Psoas muscle (tissue), 8 donors: ENCODE data around the gene NET1. TPM values are rescaled to one million over a fixed set of nuclear protein-coding genes. Genes with fewer than 3 reads are reported as not detected.
"Not testable (repeated sequence)": the region's sequence is repeated elsewhere in the genome, so short reads cannot be mapped to it uniquely, and the experiment has no call there.

ENCODE experiments used
- ATAC-seq, 4 donors: fragments of 200-7000 bp; cut with Tn5 transposase; one replicate each; pipeline ENCODE4 v1.9.1; 2020; ENCODE audit warnings: moderate library complexity in 3 of 4, mild to moderate bottlenecking in 2 of 4
- DNase-seq, 2 donors: peaks; one replicate each; pipeline ENCODE4 v3.0.0-alpha.2; 2020
- H3K27ac ChIP-seq: fragments of 200-600 bp; one replicate; pipeline ENCODE4 v1.8.0; 2022
- H3K27me3 ChIP-seq, 3 donors: fragments of 200-600 bp in 1 of 3; one replicate each; pipeline versions ENCODE4 v1.6.1 to v1.8.0; 2013 to 2022; ENCODE audit warnings: low read length in 2 of 3, mild to moderate bottlenecking in 2 of 3, moderate library complexity in 1 of 3; ENCODE audit not compliant: insufficient read depth in 3 of 3
- H3K36me3 ChIP-seq, 2 donors: fragments of 200-600 bp in 1 of 2; one replicate each; pipeline versions ENCODE4 v1.6.1 to v1.8.0; 2013 to 2022; ENCODE audit warnings: low read depth in 1 of 2, mild to moderate bottlenecking in 1 of 2, moderate library complexity in 1 of 2; ENCODE audit not compliant: insufficient read depth in 1 of 2
- H3K4me1 ChIP-seq: fragments of 200-600 bp; one replicate; pipeline ENCODE4 v1.8.0; 2022
- H3K4me3 ChIP-seq: fragments of 200-600 bp; one replicate; pipeline ENCODE4 v1.8.0; 2022; ENCODE audit warnings: mild to moderate bottlenecking
- H3K9me3 ChIP-seq: fragments of 200-600 bp; one replicate; pipeline ENCODE4 v1.8.0; 2022
- CTCF ChIP-seq: fragments of 200-600 bp; IDR thresholded peaks from one replicate; pipeline ENCODE4 v1.8.0; 2022; ENCODE audit warnings: antibody characterized with exemption
- WGBS, 3 donors: extraction: QIAGEN DNeasy Blood & Tissue Kit; methylation state at CpG; one replicate each; pipeline versions ENCODE4 v1.1.6 to v1.1.7; 2013; 5-methylcytosine and 5-hydroxymethylcytosine counted together
- intact Hi-C, 2 donors: fragments of 100-400 bp; cut with DNase I; formaldehyde crosslinking; loops; one replicate each; pipeline versions ENCODE4 v1.11.0 to v1.14.2; 2022
- polyA plus RNA-seq, 3 donors: library from polyadenylated mRNA; stranded (reverse); fragments of 200-250 nt; gene quantifications; one replicate each; pipeline ENCODE4 v1.2.3, GENCODE V29; 2013
- total RNA-seq, 4 donors: library from RNA; stranded (reverse); fragmentation: NEBNext Ultra II Directional in 2 of 4; extraction: Animal tissue kit (Norgen Biotek cat#: 25700) in 2 of 4; gene quantifications; one replicate each; pipeline versions ENCODE4 v1.2.1 to v1.2.4, GENCODE V29; 2021 to 2023
- donor health status: healthy with polysubstance abuse.
- donor health status: DM: no; HTN: no; CAD: no; lungs with moderate emphysema.
- donor health status: Bipolar disorder and iron deficiency.
- donor health status: healthy.
- donor health status: DM: yes; HTN: yes; CAD: no.
- donor health status: DM: no; HTN: no; CAD: no.
- donor health status: DM: no; HTN: no; CAD: no.
- donor health status: DM: yes; HTN: yes; CAD: no.

Gene NET1
- total and polyA plus RNA-seq, 7 donors = 14.3 to 44.0 (median 35.6) TPM

DNA sequence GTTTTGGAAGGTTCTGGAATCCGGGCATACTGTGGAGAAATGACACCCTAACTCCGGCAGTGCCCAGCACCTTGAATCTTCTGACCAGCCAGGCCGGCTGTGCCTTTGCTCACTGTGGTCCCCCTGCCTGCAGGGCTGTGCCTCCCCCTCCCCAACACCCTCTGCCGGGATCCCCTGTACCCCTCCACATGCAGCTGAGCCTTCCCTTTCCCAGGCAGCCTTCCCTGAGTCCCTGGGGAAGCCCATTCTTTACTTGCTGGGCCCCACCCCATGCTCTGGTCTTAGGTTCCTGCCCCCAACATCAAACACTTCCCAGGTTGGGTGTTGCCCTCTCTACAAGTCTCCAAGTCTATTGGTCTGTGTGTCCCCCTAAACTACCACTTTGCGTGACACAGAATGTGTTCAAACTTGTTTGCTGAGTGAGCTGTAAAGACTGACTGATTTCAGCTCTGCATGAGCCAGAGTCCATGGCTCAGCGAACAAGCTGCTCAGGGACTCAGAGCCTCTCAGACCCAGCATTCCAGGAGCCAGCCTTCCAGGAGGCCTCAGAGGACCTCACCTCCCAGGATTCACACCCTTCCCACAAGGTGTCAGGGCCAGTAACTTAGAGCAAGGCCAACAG, 55.4 kb downstream of the NET1 start:
- intact Hi-C loops = no loop called here
- Histone ChIP-seq H3K4me3 (no peak overlapping the region), H3K36me3 (no peaks in the 10 kb centered on the region), H3K27me3 (no peaks in the 10 kb centered on the region), H3K4me1 (no peaks in the 10 kb centered on the region), H3K27ac (no peak overlapping the region), H3K9me3 (no peaks in the 10 kb centered on the region)
- no peak for ATAC-seq
- no peak for DNase-seq
- no peak for TF ChIP-seq CTCF
- whole genome bisulfite sequencing, 3 donors = 88 to 95% (median 93%) methylated on average over 6 of the region's 6 CpGs

DNA sequence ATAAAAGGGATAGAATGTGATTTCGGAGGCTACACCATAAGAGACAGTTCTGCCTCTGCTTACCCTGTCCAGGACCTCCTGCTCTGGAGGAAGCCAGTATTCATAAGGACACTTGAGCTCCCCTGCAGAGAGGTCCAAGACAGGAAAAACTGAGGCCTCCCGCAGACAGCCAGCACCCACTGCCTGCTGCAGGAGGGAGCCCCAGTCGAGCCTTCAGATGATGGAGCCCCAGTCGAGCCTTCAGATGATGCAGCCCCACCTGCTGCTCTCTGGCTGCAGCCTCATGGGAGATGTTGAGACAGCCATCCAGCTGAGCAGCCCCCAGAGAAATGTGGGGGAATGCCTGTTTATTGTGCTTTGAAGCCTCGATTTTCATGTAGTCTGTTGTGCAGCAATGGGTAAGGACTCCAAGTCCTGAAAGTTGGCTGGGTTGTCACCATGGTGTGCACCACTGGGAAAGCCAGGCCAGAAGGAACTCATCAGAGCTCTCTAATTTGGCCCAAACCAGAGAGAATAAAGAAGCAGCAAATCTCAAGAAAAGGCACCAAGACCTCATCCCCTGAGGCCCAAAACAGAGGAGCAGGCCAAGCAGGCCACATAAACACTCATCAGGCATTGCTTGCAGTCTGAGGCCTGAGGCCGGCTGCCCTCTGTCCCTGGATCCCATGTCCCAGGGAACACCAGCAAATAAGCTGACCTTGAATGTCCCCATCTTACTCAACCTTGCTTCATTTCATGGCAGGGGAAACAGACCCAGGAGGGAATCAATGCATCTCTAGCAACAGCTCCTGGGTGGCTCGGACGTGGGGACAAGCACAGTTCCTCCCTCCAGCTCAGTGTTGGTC, 56.1 kb downstream of the NET1 start:
- no peaks in the 10 kb centered on the region for H3K27me3 ChIP-seq
- no peaks in the 10 kb centered on the region for H3K4me1 ChIP-seq
- H3K4me3 ChIP-seq = no peak overlapping the region
- no peak overlapping the region for H3K27ac ChIP-seq
- intact Hi-C loops = no loop called here
- peak in 1 of 4 donors; percentile 13 for ATAC-seq
- WGBS, 3 donors = 79 to 93% (median 79%) methylated on average over 8 of the region's 8 CpGs
- H3K36me3 ChIP-seq = no peaks in the 10 kb centered on the region
- no peak for DNase-seq
- no peaks in the 10 kb centered on the region for H3K9me3 ChIP-seq
- no peak for TF ChIP-seq CTCF

GRCh38 chr10:5469353-5470061, 57.1 kb downstream of the NET1 start:
- intact Hi-C loops = no loop called here
- Histone ChIP-seq H3K27me3 (no peaks in the 10 kb centered on the region), H3K36me3 (no peaks in the 10 kb centered on the region), H3K4me1 (no peaks in the 10 kb centered on the region), H3K4me3 (no peak overlapping the region), H3K27ac (no peak overlapping the region), H3K9me3 (no peaks in the 10 kb centered on the region)
- no peak for DNase-seq
- WGBS, 3 donors = 81 to 88% (median 87%) methylated on average over 13 to 15 of the region's 15 CpGs
- no peak for TF ChIP-seq CTCF
- ATAC-seq = no peak

DNA sequence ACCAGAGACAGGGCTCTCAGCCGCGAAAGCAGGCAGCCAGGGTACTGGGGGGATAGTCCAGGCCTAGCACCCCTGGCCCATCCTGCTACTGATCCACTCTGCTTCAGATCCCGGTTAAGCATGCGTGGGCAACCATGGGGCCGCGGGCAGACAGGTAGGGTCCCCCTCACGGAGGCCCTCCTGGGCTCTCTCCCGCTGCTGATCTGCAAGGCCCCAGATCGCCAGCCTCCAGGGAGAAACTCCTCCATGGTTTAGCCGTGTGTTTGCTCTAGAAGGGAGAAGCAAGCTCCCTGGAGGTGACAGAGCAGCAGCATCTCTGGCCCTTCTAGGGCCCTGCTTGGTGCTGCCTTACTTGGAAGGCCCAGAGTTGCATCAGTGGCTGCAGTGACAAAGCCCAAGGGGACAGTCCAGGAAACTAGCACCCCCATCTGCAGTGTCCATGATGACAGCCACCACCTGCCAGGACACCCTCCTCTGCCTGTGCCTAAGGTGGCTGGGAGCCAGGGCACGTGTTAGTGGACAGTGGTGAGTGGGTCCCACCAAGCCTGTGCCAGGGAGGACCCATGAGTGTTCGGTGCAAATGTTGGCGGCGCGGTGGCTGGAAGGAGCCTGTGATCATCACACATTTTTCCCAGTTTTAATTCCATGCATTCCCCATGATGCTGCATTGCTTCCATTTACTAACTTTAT, 57.9 kb downstream of the NET1 start:
- no peaks in the 10 kb centered on the region for H3K4me1 ChIP-seq
- intact Hi-C loops = no loop called here
- TF ChIP-seq CTCF = no peak
- WGBS, 3 donors = 96 to 99% (median 99%) methylated on average over 15 of the region's 15 CpGs
- no peak for ATAC-seq
- no peak for DNase-seq
- H3K27me3 ChIP-seq = no peaks in the 10 kb centered on the region
- H3K4me3 ChIP-seq = no peak overlapping the region
- no peaks in the 10 kb centered on the region for H3K36me3 ChIP-seq
- H3K27ac ChIP-seq = no peak overlapping the region
- H3K9me3 ChIP-seq = no peaks in the 10 kb centered on the region

GRCh38 chr10:5474642-5475041, 62.3 kb downstream of the NET1 start:
- DNase-seq, intact Hi-C loops, H3K9me3 ChIP-seq, H3K36me3 ChIP-seq, H3K4me1 ChIP-seq, H3K27ac ChIP-seq, ATAC-seq, H3K27me3 ChIP-seq, H3K4me3 ChIP-seq: not testable (repeated sequence)
- WGBS, 3 donors = 67 to 82% (median 68%) methylated on average over 4 of the region's 4 CpGs

DNA sequence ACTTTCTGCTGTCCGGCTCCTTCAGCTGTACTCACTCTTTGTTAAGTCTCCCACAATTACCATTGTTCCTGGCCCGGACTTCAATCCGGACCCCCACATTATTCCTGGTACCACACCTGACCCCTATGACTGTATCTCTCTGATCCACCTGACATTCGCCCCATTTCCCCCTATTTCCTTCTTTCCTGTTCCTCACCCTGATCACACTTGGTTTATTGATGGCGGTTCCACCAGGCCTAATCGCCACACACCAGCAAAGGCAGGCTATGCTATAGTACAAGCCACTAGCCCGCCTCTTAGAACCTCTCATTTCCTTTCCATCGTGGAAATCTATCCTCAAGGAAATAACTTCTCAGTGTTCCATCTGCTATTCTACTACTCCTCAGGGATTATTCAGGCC, 62.7 kb downstream of the NET1 start:
- intact Hi-C loops, H3K4me3 ChIP-seq, DNase-seq, ATAC-seq, H3K27me3 ChIP-seq, H3K27ac ChIP-seq, H3K9me3 ChIP-seq, H3K4me1 ChIP-seq, H3K36me3 ChIP-seq: not testable (repeated sequence)
- WGBS, 3 donors = 98% methylated on average over 6 of the region's 8 CpGs
